Measurements from ENCODE around the gene KCNIP3. TPM values are rescaled to one million over a fixed set of nuclear protein-coding genes. Genes with fewer than 3 reads are reported as not detected.

Gene KCNIP3
- total RNA-seq, 4 donors from 2014 or later, result 0.15 to 7.4 (median 2.3) TPM

GRCh38 chr2:95337829-95338228, 40.7 kb downstream of the KCNIP3 start:
- 71 to 79% methylated on average over 4 to 7 of the region's 7 CpGs for WGBS, 2 donors
- no peaks in the 10 kb centered on the region for H3K36me3 ChIP-seq
- peaks cover 0 to 46% (median 0%) of the 10 kb centered on the region in 4 donors for H3K27me3 ChIP-seq
- intact Hi-C loops (cut with DNase I), result no loop called here
- no peak overlapping the region for H3K4me3 ChIP-seq
- DNase-seq, result no peak
- no peak for TF ChIP-seq POLR2A (IDR thresholded peaks at IDR 0.05)
- no peak for TF ChIP-seq CTCF (IDR thresholded peaks at IDR 0.05)
- H3K9me3 ChIP-seq, result no peaks in the 10 kb centered on the region
- no peak overlapping the region for H3K27ac ChIP-seq
- H3K4me1 ChIP-seq, result peaks cover 0 to 15% (median 0%) of the 10 kb centered on the region in 3 donors

DNA sequence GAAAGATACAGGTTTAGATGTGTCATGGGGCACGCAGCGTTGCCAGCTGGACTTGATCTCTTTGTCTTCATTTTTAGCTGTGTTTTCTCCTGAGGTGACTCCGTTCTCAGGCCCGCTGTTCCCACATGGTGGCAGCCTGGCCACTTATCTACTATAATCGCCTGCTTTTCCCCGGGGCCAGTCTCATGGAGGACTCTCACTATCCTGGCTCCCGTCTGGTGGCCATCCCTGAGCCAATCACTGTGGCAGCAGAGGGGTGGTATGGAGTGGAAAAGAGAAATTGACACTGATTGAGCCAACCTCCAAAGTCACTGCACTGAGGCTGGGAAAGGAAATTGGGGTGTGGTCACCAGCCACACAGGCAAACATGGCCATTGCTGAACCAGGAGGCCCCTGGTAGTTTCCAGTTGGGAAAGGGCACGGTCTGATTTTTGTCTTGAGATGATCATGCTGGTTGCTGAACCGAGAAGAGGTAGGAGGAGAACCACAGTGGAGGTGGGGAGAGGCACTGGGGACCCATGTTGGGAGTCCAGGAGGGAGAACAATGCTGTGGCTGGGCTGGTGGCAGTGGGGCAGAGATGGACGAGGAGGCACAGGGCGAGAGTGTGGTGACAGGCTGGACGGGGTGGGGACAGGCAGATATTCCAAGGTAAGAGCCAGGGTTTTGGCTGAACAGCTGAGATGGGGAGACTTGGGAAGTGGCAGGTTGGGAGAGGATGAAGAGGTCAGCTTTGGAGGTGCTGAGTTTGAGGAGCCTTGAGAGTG, 45.6 kb downstream of the KCNIP3 start:
- TF ChIP-seq CTCF (IDR thresholded peaks at IDR 0.05) (no peak), POLR2A (IDR thresholded peaks at IDR 0.05) (no peak)
- WGBS, 2 donors, result 69 to 90% methylated on average over 5 to 11 of the region's 12 CpGs
- intact Hi-C loops (cut with DNase I), result no loop called here
- Histone ChIP-seq H3K27ac (no peak overlapping the region), H3K36me3 (no peaks in the 10 kb centered on the region), H3K27me3 (peaks cover 0 to 84% (median 0%) of the 10 kb centered on the region in 4 donors), H3K4me3 (no peak overlapping the region), H3K4me1 (peaks cover 12 to 25% (median 13%) of the 10 kb centered on the region in 3 donors), H3K9me3 (no peaks in the 10 kb centered on the region)
- no peak for DNase-seq

- peaks cover 13 to 34% (median 13%) of the 10 kb centered on the region in 3 donors for H3K4me1 ChIP-seq
- intact Hi-C loops (cut with DNase I), result no loop called here
- H3K4me3 ChIP-seq, result no peak overlapping the region
- TF ChIP-seq CTCF (IDR thresholded peaks at IDR 0.05), result no peak
- no peak for TF ChIP-seq POLR2A (IDR thresholded peaks at IDR 0.05)
- WGBS, 2 donors, result 72% methylated on average over 7 of the region's 7 CpGs
- no peaks in the 10 kb centered on the region for H3K9me3 ChIP-seq
- no peak for DNase-seq
- no peak overlapping the region for H3K27ac ChIP-seq
- H3K27me3 ChIP-seq, result peaks cover 0 to 89% (median 0%) of the 10 kb centered on the region in 4 donors
- no peaks in the 10 kb centered on the region for H3K36me3 ChIP-seq
Measured at GRCh38 chr2:95343429-95344214, 46.5 kb downstream of the KCNIP3 start.

DNA sequence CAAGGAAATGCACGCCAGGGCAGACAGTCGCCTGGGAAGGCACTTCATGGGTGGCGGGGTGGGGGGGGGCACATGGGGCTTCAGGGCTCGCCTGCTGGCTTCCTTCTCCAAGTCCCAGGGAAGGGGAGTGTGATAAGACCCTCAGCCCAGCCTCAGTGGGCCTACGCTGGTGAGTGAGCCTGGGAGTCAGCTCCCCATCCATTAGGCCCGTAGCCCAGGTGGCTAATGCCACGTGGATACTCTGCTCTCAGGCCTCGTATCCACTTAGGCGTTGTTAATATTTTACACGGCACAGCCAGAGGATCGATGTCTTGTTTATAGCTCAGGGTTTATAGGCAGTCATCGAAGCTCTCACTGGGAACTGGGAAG, 47.1 kb downstream of the KCNIP3 start:
- peaks cover 0 to 87% (median 0%) of the 10 kb centered on the region in 4 donors for H3K27me3 ChIP-seq
- intact Hi-C loops (cut with DNase I), result no loop called here

More for the DNA sequence above, 47.1 kb downstream of the KCNIP3 start:
- TF ChIP-seq POLR2A (IDR thresholded peaks at IDR 0.05), result no peak
- no peak for TF ChIP-seq CTCF (IDR thresholded peaks at IDR 0.05)
- no peaks in the 10 kb centered on the region for H3K9me3 ChIP-seq
- H3K36me3 ChIP-seq, result no peaks in the 10 kb centered on the region
- DNase-seq, result no peak
- H3K27ac ChIP-seq, result no peak overlapping the region
- H3K4me3 ChIP-seq, result no peak overlapping the region
- WGBS, 2 donors, result 82 to 87% methylated on average over 3 to 7 of the region's 12 CpGs
- peaks cover 13 to 36% (median 13%) of the 10 kb centered on the region in 3 donors for H3K4me1 ChIP-seq

All from esophagus squamous epithelium (tissue), 5 donors.